ENCODE data around the gene ABCG4. TPM values are rescaled to one million over a fixed set of nuclear protein-coding genes. Genes with fewer than 3 reads are reported as not detected.

Gene ABCG4
- total RNA-seq, 2 donors from 2014 or later, result 0.33 TPM; not detected in 1

DNA sequence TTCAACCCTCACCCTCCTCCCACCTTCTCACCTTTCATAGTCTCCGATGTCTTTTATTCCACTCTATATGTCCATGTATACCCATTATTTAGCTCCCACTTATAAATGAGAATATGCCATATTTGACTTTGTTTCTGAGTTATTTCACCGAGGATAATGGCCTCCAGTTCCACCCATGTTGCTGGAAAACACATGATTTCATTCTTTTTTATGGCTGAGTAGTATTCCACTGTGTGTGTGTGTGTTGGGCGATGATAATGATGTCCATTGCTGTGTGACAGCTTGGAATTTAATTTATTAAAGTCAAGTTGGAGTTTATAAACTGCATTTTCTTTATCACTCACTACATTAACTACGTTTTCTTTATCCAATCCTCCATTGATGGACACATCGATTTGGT is 30.6 kb upstream of the ABCG4 start:
- 95 to 96% methylated on average over 5 of the region's 5 CpGs for WGBS, 2 donors
- H3K9me3 ChIP-seq, result no peaks in the 10 kb centered on the region
- intact Hi-C loops (cut with DNase I), result no loop called here
- ATAC-seq (no peak), DNase-seq (no peak)
- H3K27ac ChIP-seq, result no peak overlapping the region
- peaks cover 20% of the 10 kb centered on the region for H3K4me1 ChIP-seq
- H3K27me3 ChIP-seq, result no peaks in the 10 kb centered on the region
- no peak for TF ChIP-seq POLR2A (IDR thresholded peaks at IDR 0.05)
- TF ChIP-seq, protein P1, sequence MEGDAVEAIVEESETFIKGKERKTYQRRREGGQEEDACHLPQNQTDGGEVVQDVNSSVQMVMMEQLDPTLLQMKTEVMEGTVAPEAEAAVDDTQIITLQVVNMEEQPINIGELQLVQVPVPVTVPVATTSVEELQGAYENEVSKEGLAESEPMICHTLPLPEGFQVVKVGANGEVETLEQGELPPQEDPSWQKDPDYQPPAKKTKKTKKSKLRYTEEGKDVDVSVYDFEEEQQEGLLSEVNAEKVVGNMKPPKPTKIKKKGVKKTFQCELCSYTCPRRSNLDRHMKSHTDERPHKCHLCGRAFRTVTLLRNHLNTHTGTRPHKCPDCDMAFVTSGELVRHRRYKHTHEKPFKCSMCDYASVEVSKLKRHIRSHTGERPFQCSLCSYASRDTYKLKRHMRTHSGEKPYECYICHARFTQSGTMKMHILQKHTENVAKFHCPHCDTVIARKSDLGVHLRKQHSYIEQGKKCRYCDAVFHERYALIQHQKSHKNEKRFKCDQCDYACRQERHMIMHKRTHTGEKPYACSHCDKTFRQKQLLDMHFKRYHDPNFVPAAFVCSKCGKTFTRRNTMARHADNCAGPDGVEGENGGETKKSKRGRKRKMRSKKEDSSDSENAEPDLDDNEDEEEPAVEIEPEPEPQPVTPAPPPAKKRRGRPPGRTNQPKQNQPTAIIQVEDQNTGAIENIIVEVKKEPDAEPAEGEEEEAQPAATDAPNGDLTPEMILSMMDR (IDR thresholded peaks at IDR 0.05), result no peak
- H3K4me3 ChIP-seq, result no peak overlapping the region
- H3K36me3 ChIP-seq (replicated peaks in 1 of 2; ENCODE audit: insufficient read depth in 1 of 2, low read depth in 2 of 2), result peaks cover 0 to 2% of the 10 kb centered on the region in 2 donors

DNA sequence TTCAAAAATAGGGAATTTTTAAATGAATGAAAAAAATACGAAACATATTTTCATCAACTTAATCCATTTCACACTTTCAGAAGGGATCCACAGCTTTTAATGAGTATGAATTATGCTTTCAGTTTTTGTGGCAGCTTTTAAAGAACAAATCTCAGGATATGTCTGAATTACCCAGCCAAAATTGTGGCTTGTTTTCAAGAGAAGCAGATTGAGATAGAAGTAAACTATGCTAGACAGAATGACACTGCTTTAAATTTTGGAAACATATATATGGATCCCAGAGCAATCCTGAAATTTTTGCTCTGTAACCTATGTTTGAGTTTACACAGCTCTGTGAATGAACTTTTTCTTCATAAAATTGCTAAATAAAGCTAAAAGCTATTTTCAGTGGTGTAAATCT is 29.9 kb upstream of the ABCG4 start:
- intact Hi-C loops (cut with DNase I), result no loop called here
- DNase-seq (no peak), ATAC-seq (no peak)
- no peaks in the 10 kb centered on the region for H3K27me3 ChIP-seq
- H3K36me3 ChIP-seq (replicated peaks in 1 of 2; ENCODE audit: insufficient read depth in 1 of 2, low read depth in 2 of 2), result peaks cover 0 to 2% of the 10 kb centered on the region in 2 donors
- peaks cover 20% of the 10 kb centered on the region for H3K4me1 ChIP-seq
- H3K27ac ChIP-seq, result no peak overlapping the region
- WGBS, 2 donors, result 87 to 88% methylated on average over 1 of the region's 1 CpG
- H3K4me3 ChIP-seq, result no peak overlapping the region
- H3K9me3 ChIP-seq, result no peaks in the 10 kb centered on the region
- TF ChIP-seq POLR2A (IDR thresholded peaks at IDR 0.05), result no peak
- TF ChIP-seq, protein P1 (IDR thresholded peaks at IDR 0.05), result no peak

DNA sequence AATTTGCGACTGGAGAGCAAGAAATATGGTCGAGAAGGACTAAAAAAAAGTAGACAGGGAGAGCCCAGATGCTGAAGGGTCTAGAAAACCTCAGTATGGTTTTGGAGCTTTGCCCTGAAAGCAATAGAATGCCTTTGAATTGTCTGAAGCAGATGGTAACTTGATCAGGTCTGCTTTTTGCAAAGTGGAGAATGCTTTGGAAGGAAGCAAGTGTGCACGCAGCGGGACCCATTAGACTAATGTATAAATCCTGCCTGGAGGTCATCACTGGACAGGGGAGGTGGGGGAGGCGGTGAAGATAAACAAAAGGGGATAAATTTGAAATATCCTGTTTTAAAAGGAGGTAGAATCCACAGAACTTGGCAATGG is 28.2 kb upstream of the ABCG4 start:
- intact Hi-C loops (cut with DNase I), result no loop called here
- Histone ChIP-seq H3K4me1 (peaks cover 26% of the 10 kb centered on the region), H3K4me3 (no peak overlapping the region), H3K27me3 (no peaks in the 10 kb centered on the region), H3K36me3 (replicated peaks in 1 of 2; ENCODE audit: insufficient read depth in 1 of 2, low read depth in 2 of 2) (no peaks in the 10 kb centered on the region), H3K27ac (peak overlapping the region; percentile 16 to 73 (median 64)), H3K9me3 (no peaks in the 10 kb centered on the region)
- no peak for ATAC-seq
- WGBS, 2 donors, result 12% methylated on average over 5 of the region's 5 CpGs
- TF ChIP-seq, protein P1 (IDR thresholded peaks at IDR 0.05), result no peak
- TF ChIP-seq POLR2A (IDR thresholded peaks at IDR 0.05), result no peak
- no peak for DNase-seq

DNA sequence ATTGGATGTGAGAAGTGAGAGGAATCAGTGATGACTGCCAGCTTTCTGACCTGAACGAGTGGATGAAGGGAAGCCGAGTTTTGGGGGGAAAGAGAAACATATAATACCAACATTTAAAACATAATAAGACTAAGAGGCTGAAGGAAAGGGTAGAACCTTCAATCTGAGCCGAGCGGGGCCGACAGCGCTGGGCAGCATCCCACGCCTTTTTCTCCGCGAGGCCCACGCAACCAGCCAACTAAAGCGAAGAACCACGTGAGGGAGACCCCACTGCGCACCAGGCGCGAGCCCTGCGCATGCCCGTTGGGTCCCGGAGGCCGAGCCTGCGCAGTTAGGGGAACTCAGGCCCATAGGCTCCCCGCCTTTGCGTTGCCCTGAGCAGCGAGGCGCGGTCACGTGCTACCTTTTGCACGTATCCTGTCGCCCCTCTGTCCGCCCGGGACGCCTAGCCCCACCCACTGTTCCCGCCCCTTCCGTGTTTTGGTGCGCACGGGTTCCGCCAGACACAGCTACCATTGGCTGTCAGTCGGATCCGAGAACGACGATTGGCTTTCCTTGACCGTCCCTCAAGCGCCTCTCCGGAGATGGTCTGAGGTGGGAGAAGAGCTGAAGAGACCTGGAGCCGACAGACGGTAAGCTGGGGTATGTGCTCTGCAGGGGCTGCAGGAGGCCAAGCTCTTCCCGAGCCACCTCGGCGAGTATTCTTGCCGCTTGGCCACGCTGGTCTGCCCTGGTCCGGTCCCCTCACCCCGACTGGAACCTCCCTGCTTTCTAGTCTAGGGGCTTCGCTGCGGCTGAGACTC is 27.6 kb upstream of the ABCG4 start, which contains the start of gene HINFP:
Gene HINFP, plus strand, starts transcription at position 573 of the 803 bp plus-strand sequence. CDS start 5,365 bp downstream, outside the sequence.
- ATAC-seq (peak; percentile 99), DNase-seq (peak; percentile 99)
- intact Hi-C loops (cut with DNase I), result no loop called here
- no peaks in the 10 kb centered on the region for H3K27me3 ChIP-seq
- H3K4me3 ChIP-seq, result peak within 1 kb of the TSS; percentile 72 to 91
- H3K36me3 ChIP-seq (replicated peaks in 1 of 2; ENCODE audit: insufficient read depth in 1 of 2, low read depth in 2 of 2), result no peaks in the 10 kb centered on the region
- H3K4me1 ChIP-seq, result peaks cover 32% of the 10 kb centered on the region
- H3K9me3 ChIP-seq, result no peaks in the 10 kb centered on the region
- H3K27ac ChIP-seq, result peak within 1 kb of the TSS; percentile 49 to 84 (median 64)
- 0% methylated on average over 37 to 54 of the region's 54 CpGs for WGBS, 2 donors
- peak in 2 of 3 donors; percentile 78 to 84 for TF ChIP-seq POLR2A (IDR thresholded peaks at IDR 0.05)
- TF ChIP-seq, protein P1 (IDR thresholded peaks at IDR 0.05), result no peak

DNA sequence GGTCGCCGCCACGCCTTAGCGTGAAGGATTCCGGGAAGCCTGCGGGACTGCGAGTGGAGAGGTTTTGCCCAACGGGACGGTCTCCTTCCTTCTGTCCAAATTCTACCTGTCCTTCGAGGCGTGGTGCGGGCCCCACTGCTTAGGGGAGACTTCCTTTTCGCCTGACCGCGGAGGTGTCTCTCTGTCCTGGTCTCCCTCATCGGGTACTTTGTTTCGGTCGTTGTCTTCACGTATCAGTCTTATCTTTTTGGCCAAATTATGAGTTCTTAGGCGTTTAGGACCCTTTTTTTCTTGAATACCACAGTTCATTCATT is 27.1 kb upstream of the ABCG4 start:
- Histone ChIP-seq H3K4me1 (peaks cover 38% of the 10 kb centered on the region), H3K9me3 (no peaks in the 10 kb centered on the region), H3K4me3 (peak overlapping the region; percentile 72 to 91), H3K27me3 (no peaks in the 10 kb centered on the region), H3K36me3 (replicated peaks in 1 of 2; ENCODE audit: insufficient read depth in 1 of 2, low read depth in 2 of 2) (no peaks in the 10 kb centered on the region), H3K27ac (peak overlapping the region; percentile 29 to 84 (median 58))
- ATAC-seq (no peak), DNase-seq (no peak)
- 0% methylated on average over 12 to 20 of the region's 20 CpGs for WGBS, 2 donors
- TF ChIP-seq, protein P1 (IDR thresholded peaks at IDR 0.05), result no peak
- no peak for TF ChIP-seq POLR2A (IDR thresholded peaks at IDR 0.05)
- intact Hi-C loops (cut with DNase I), result no loop called here
